HCT116 (cell line): ENCODE data around the gene HELT. TPM values are rescaled to one million over a fixed set of nuclear protein-coding genes. Genes with fewer than 3 reads are reported as not detected.

Experiments
- ATAC-seq: fragments of 200-7000 bp; cut with Tn5 transposase; 2 replicates; pipeline ENCODE4 v1.9.1; 2020; ENCODE audit warnings: mild to moderate bottlenecking, moderate library complexity
- BruUV-seq: library from RNA; stranded (reverse); fragments of 400-500 nt; replicated peaks from 2 replicates; lab custom pipeline; 2021; lab: Mats Ljungman, UMichigan
- CTCF ChIA-PET: fragments of 300-600 bp; sonication (Branson Sonifier 250); formaldehyde crosslinking; loops from one replicate; lab custom pipeline; 2021; ENCODE audit warnings: antibody characterized with exemption; lab: Charles Lee
- POLR2A ChIA-PET: fragments of 300-600, 350-600 bp; sonication (Branson Sonifier 250); formaldehyde crosslinking; loops from one replicate; lab custom pipeline; 2021; ENCODE audit warnings: antibody characterized with exemption; lab: Charles Lee
- RAD21 ChIA-PET, 2 experiments: fragments of 300-600 bp; sonication (Branson Sonifier 250); formaldehyde crosslinking; loops; one replicate each; lab custom pipeline; 2023; ENCODE audit warnings: low total read pairs in 2 of 2; ENCODE audit not compliant: uncharacterized antibody in 2 of 2, unreplicated experiment in 2 of 2, low non-redundant PET in 1 of 2; lab: Charles Lee
- DNase-seq: peaks from one replicate; pipeline ENCODE4 v3.0.0-alpha.2; 2010; ENCODE audit warnings: low read depth, low spot score
- H2AFZ ChIP-seq: fragments of 200-600 bp; shearing (Covaris generic), sonication (generic); 2 replicates; pipeline ENCODE4 v1.6.1; 2017; ENCODE audit warnings: low read depth, mixed run types, mixed read lengths, antibody characterized with exemption, low read length; ENCODE audit not compliant: poor library complexity, severe bottlenecking
- H3K27ac ChIP-seq: 2 replicates; pipeline ENCODE4 v1.5.1; 2012; ENCODE audit warnings: low read depth, low read length
- H3K27me3 ChIP-seq: fragments of 200-600 bp; sonication (generic); 2 replicates; pipeline ENCODE4 v1.6.1; 2016; ENCODE audit warnings: mixed run types, low read length, mixed read lengths; ENCODE audit not compliant: insufficient read depth
- H3K36me3 ChIP-seq, 2 experiments: fragments of 200-500 bp in 1 of 2; fragments of 200-600 bp in 1 of 2; sonication (Bioruptor generic) in 1 of 2; sonication (generic) in 1 of 2; 2 replicates each; pipeline versions ENCODE4 v1.5.1 to v1.6.1; 2014 to 2016; ENCODE audit warnings: low read length in 2 of 2, inconsistent platforms in 1 of 2, mixed read lengths in 1 of 2, mixed run types in 1 of 2; ENCODE audit not compliant: insufficient read depth in 2 of 2, control insufficient read depth in 1 of 2
- H3K4me1 ChIP-seq, 2 experiments: fragments of 200-600 bp in 1 of 2; sonication (generic) in 1 of 2; 2 replicates each; pipeline versions ENCODE4 v1.5.1 to v1.6.1; 2012 to 2017; ENCODE audit warnings: low read length in 2 of 2, inconsistent platforms in 1 of 2, mild to moderate bottlenecking in 1 of 2, mixed read lengths in 1 of 2, mixed run types in 1 of 2, moderate library complexity in 1 of 2; ENCODE audit not compliant: insufficient read depth in 2 of 2, control insufficient read depth in 1 of 2
- H3K4me2 ChIP-seq: fragments of 200-600 bp; sonication (generic); 2 replicates; pipeline ENCODE4 v1.6.1; 2017; ENCODE audit warnings: mixed run types, low read length, mixed read lengths
- H3K4me3 ChIP-seq, 2 experiments: fragments of 200-600 bp in 1 of 2; sonication (generic) in 1 of 2; replicated peaks in 1 of 2; 2 replicates each; pipeline ENCODE4 v1.5.1; 2011 to 2016; ENCODE audit warnings: low read length in 2 of 2, control low read depth in 1 of 2, low read depth in 1 of 2, mild to moderate bottlenecking in 1 of 2, mixed read lengths in 1 of 2, mixed run types in 1 of 2
- H3K79me2 ChIP-seq: fragments of 200-600 bp; sonication (generic); 2 replicates; pipeline ENCODE4 v1.6.1; 2017; ENCODE audit warnings: mild to moderate bottlenecking, mixed run types, low read length, moderate library complexity, mixed read lengths; ENCODE audit not compliant: insufficient read depth
- H3K9ac ChIP-seq: fragments of 200-600 bp; sonication (generic); 2 replicates; pipeline ENCODE4 v1.6.1; 2016; ENCODE audit warnings: low read length, mixed read lengths
- H3K9me2 ChIP-seq: fragments of 200-600 bp; sonication (generic), shearing (Covaris generic); 2 replicates; pipeline ENCODE4 v1.6.1; 2017; ENCODE audit warnings: mixed run types, mild to moderate bottlenecking, moderate library complexity; ENCODE audit not compliant: insufficient read depth
- H3K9me3 ChIP-seq, 2 experiments: fragments of 200-500 bp in 1 of 2; fragments of 200-600 bp in 1 of 2; sonication (Bioruptor generic) in 1 of 2; sonication (generic) in 1 of 2; 2 replicates each; pipeline ENCODE4 v1.6.1; 2014 to 2017; ENCODE audit warnings: low read length in 2 of 2, mixed read lengths in 2 of 2, inconsistent platforms in 1 of 2, low read depth in 1 of 2, mild to moderate bottlenecking in 1 of 2, mixed run types in 1 of 2, moderate library complexity in 1 of 2; ENCODE audit not compliant: control insufficient read depth in 1 of 2, insufficient read depth in 1 of 2
- H4K20me1 ChIP-seq: fragments of 200-600 bp; sonication (generic), shearing (Covaris generic); 2 replicates; pipeline ENCODE4 v1.6.1; 2017; ENCODE audit warnings: mixed run types, mild to moderate bottlenecking, moderate library complexity; ENCODE audit not compliant: insufficient read depth
- CEBPB ChIP-seq: IDR thresholded peaks from 2 replicates; pipeline ENCODE4 v1.6.1; 2012; ENCODE audit warnings: low read depth
- CTCF ChIP-seq, 3 experiments: fragments of 200-600 bp in 1 of 3; sonication (generic) in 1 of 3; IDR thresholded peaks in 2 of 3; conservative IDR thresholded peaks in 1 of 3; 2 replicates each; pipeline ENCODE4 v1.5.1; 2012 to 2017; ENCODE audit warnings: low read depth in 2 of 3, low read length in 2 of 3, antibody characterized with exemption in 1 of 3, borderline replicate concordance in 1 of 3, control low read depth in 1 of 3, mild to moderate bottlenecking in 1 of 3, mixed read lengths in 1 of 3, mixed run types in 1 of 3, moderate library complexity in 1 of 3; ENCODE audit not compliant: insufficient read depth in 1 of 3
- EGR1 ChIP-seq: IDR thresholded peaks from 2 replicates; pipeline ENCODE4 v1.6.1; 2012; ENCODE audit warnings: low read depth
- EZH2phosphoT487 ChIP-seq: fragments of 200-600 bp; IDR thresholded peaks from 2 replicates; pipeline ENCODE4 v1.6.1; 2018; ENCODE audit warnings: antibody characterized with exemption, borderline replicate concordance
- FOSL1 ChIP-seq: IDR thresholded peaks from 2 replicates; pipeline ENCODE4 v1.6.1; 2012; ENCODE audit warnings: low read depth
- JUND ChIP-seq: IDR thresholded peaks from 2 replicates; pipeline ENCODE4 v1.6.1; 2012
- POLR2A ChIP-seq: IDR thresholded peaks from 2 replicates; pipeline ENCODE4 v1.7.0; 2011; ENCODE audit warnings: borderline replicate concordance; ENCODE audit not compliant: insufficient read depth, insufficient read length; ENCODE audit errors: extremely low read depth
- RAD21 ChIP-seq: IDR thresholded peaks from 2 replicates; pipeline ENCODE4 v1.6.1; 2012; ENCODE audit warnings: low read depth, mild to moderate bottlenecking
- SIN3A ChIP-seq: IDR thresholded peaks from 2 replicates; pipeline ENCODE4 v1.6.1; 2012; ENCODE audit warnings: low read depth
- SP1 ChIP-seq: IDR thresholded peaks from 2 replicates; pipeline ENCODE4 v1.6.1; 2012; ENCODE audit warnings: low read depth
- TCF7L2 ChIP-seq: IDR thresholded peaks from 2 replicates; pipeline ENCODE4 v1.7.0; 2011; ENCODE audit warnings: borderline replicate concordance, inconsistent platforms; ENCODE audit not compliant: insufficient read depth, insufficient read length; ENCODE audit errors: extremely low read depth
- YY1 ChIP-seq: IDR thresholded peaks from 2 replicates; pipeline ENCODE4 v1.6.1; 2011; ENCODE audit warnings: low read length, low read depth, moderate library complexity, mild to moderate bottlenecking; ENCODE audit not compliant: insufficient replicate concordance; ENCODE audit errors: extremely low read depth
- ZBTB33 ChIP-seq: IDR thresholded peaks from 2 replicates; pipeline ENCODE4 v1.6.1; 2011; ENCODE audit warnings: mild to moderate bottlenecking, low read length, moderate library complexity; ENCODE audit not compliant: insufficient replicate concordance; ENCODE audit errors: extremely low read depth
- ZFX ChIP-seq: fragments of 450-650 bp; IDR thresholded peaks from 2 replicates; pipeline ENCODE4 v1.6.1; 2017
- intact Hi-C: fragments of 100-400 bp; cut with micrococcal nuclease; formaldehyde crosslinking; loops from 2 replicates; pipeline ENCODE4 v1.10.0; 2022
- total RNA-seq: library from RNA; stranded (reverse); gene quantifications from one replicate; pipeline ENCODE4 v1.2.1, GENCODE V29; 2021; ENCODE audit not compliant: unreplicated experiment
- TF ChIP-seq, protein P1 (sequence below): IDR thresholded peaks from 2 replicates; pipeline ENCODE4 v1.6.1; 2012
- TF ChIP-seq, protein P2 (sequence below): IDR thresholded peaks from 2 replicates; pipeline ENCODE4 v1.6.1; 2012; ENCODE audit warnings: low read depth
- TF ChIP-seq, protein P3 (sequence below): IDR thresholded peaks from 2 replicates; pipeline ENCODE4 v1.6.1; 2012

The HELT gene
- total RNA-seq, 1 experiment from 2014 or later, result not detected

- no peaks in the 10 kb centered on the region for H3K9me3 ChIP-seq
- ChIA-PET CTCF (no interaction called here), RAD21 (no interaction called here), POLR2A (no interaction called here)
- H2AFZ ChIP-seq, result no peak overlapping the region
- no peak for DNase-seq
- intact Hi-C loops, result no loop called here
- H3K4me2 ChIP-seq, result no peak overlapping the region
- H4K20me1 ChIP-seq, result no peaks in the 10 kb centered on the region
- no peaks in the 10 kb centered on the region for H3K36me3 ChIP-seq
- no peak for ATAC-seq
- no peaks in the 10 kb centered on the region for H3K9me2 ChIP-seq
- H3K79me2 ChIP-seq, result no peaks in the 10 kb centered on the region
- H3K9ac ChIP-seq, result no peak overlapping the region
- H3K27me3 ChIP-seq, result peaks cover 12% of the 10 kb centered on the region
- H3K27ac ChIP-seq, result no peak overlapping the region
- no peaks in the 10 kb centered on the region; a peak in 1 of 4 replicates for H3K4me1 ChIP-seq
- no TSS peak for BruUV-seq
- TF ChIP-seq ZBTB33, result no peak
- TF ChIP-seq RAD21, result no peak
- no peak for TF ChIP-seq JUND
- TF ChIP-seq, protein P1, sequence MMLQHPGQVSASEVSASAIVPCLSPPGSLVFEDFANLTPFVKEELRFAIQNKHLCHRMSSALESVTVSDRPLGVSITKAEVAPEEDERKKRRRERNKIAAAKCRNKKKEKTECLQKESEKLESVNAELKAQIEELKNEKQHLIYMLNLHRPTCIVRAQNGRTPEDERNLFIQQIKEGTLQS, result no peak
- TF ChIP-seq, protein P2, sequence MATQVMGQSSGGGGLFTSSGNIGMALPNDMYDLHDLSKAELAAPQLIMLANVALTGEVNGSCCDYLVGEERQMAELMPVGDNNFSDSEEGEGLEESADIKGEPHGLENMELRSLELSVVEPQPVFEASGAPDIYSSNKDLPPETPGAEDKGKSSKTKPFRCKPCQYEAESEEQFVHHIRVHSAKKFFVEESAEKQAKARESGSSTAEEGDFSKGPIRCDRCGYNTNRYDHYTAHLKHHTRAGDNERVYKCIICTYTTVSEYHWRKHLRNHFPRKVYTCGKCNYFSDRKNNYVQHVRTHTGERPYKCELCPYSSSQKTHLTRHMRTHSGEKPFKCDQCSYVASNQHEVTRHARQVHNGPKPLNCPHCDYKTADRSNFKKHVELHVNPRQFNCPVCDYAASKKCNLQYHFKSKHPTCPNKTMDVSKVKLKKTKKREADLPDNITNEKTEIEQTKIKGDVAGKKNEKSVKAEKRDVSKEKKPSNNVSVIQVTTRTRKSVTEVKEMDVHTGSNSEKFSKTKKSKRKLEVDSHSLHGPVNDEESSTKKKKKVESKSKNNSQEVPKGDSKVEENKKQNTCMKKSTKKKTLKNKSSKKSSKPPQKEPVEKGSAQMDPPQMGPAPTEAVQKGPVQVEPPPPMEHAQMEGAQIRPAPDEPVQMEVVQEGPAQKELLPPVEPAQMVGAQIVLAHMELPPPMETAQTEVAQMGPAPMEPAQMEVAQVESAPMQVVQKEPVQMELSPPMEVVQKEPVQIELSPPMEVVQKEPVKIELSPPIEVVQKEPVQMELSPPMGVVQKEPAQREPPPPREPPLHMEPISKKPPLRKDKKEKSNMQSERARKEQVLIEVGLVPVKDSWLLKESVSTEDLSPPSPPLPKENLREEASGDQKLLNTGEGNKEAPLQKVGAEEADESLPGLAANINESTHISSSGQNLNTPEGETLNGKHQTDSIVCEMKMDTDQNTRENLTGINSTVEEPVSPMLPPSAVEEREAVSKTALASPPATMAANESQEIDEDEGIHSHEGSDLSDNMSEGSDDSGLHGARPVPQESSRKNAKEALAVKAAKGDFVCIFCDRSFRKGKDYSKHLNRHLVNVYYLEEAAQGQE, result no peak
- TF ChIP-seq POLR2A, result no peak
- no peak for TF ChIP-seq ZFX
- no peak for TF ChIP-seq CTCF (IDR thresholded peaks at IDR 0.05 in 2 of 3, conservative IDR thresholded peaks at IDR 0.05 in 1 of 3; ENCODE audit: borderline replicate concordance in 1 of 3, insufficient read depth in 1 of 3, low read depth in 2 of 3, low read length in 2 of 3)
- no peak for TF ChIP-seq FOSL1
- no peak for TF ChIP-seq TCF7L2
- no peak for TF ChIP-seq EZH2phosphoT487
- TF ChIP-seq CEBPB, result no peak
- TF ChIP-seq SP1, result no peak
- no peak for TF ChIP-seq SIN3A
- TF ChIP-seq EGR1, result no peak
- no peak for TF ChIP-seq YY1
- TF ChIP-seq, protein P3, sequence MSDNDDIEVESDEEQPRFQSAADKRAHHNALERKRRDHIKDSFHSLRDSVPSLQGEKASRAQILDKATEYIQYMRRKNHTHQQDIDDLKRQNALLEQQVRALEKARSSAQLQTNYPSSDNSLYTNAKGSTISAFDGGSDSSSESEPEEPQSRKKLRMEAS, result no peak
- no peak overlapping the region for H3K4me3 ChIP-seq
These were observed 24.2 kb upstream of the HELT start for GRCh38 chr4:184994010-184994622.
